GM21576 (cell line): ENCODE data around the gene TTC39C.

Experiments
- ATAC-seq: cut with Tn5 transposase; IDR thresholded peaks from one replicate; pipeline ENCODE4 v1.9.1; 2021; ENCODE audit warnings: mild to moderate bottlenecking, moderate library complexity; ENCODE audit not compliant: unreplicated experiment

Gene TTC39C

GRCh38 chr18:23990474-23991410 is 23.8 kb upstream of the TTC39C start:
- ATAC-seq = no peak

- ATAC-seq = no peak
These were observed 22.2 kb upstream of the TTC39C start for GRCh38 chr18:23992089-23992940.

- no peak for ATAC-seq
These were observed 21.6 kb upstream of the TTC39C start for GRCh38 chr18:23992941-23993280.

GRCh38 chr18:23994361-23994902 is 20.1 kb upstream of the TTC39C start:
- ATAC-seq = no peak

- no peak for ATAC-seq
These were observed 19.4 kb upstream of the TTC39C start for GRCh38 chr18:23995180-23995579.

DNA sequence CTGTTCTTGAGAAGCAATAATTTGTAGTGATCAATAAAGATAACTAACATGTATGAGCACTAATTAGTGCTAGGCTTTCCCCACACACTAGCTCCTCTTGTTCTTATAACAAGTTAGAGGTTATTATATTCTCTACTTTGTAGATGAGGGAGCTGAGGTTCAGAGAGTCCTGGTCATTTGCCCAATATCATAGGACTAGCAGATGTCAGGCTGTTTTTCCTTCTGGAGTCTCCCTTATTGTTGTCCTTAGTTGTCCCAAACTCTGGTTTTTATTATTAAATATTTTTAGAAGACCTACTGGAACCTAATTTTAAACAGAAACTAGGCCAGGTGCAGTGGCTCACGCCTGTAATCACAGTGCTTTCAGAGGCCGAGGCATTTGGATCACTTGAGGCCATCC is 16.5 kb upstream of the TTC39C start:
- ATAC-seq = no peak

GRCh38 chr18:23998820-23999219 is 15.7 kb upstream of the TTC39C start:
- no peak for ATAC-seq

- ATAC-seq = peak; percentile 39
These were observed 13.7 kb upstream of the TTC39C start for GRCh38 chr18:24000613-24001490.

DNA sequence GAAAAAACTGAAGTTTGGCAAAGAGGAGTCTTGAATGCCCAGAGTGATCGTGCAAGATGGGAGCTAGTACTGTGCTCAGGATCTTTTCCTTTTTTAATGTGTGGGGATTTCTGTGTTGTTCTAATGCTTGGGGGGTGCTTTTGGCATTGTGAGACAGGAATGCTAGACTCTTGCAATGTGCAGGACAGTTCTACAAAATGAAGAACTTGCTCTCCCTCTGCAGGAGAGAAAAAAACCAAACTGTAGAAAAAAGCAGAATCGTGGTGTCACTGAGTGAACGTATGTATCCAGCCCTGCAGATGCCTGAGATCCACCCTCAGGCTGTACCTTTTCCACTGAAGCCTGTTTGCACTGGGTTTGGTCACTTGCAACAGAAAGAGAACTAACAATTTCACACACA is 12.1 kb upstream of the TTC39C start:
- no peak for ATAC-seq

DNA sequence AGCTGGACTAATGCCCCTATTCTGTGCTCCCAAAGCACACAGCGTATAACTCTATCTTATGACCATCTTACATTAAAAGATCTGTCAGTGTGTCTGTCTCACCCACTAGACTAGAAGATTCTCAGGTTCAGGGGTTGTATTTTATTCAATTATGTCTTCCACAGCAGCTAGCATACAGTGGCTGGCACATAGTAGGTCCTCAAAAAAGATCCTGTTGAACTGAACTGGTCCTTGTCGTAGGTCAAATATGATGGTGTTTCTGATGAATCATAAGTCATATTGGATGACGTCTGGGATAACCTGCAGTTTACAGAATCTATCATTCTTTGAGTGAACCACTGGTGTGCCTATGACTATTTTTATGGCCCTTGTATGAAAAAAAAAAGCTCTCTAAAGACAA is 11.3 kb upstream of the TTC39C start:
- no peak for ATAC-seq

DNA sequence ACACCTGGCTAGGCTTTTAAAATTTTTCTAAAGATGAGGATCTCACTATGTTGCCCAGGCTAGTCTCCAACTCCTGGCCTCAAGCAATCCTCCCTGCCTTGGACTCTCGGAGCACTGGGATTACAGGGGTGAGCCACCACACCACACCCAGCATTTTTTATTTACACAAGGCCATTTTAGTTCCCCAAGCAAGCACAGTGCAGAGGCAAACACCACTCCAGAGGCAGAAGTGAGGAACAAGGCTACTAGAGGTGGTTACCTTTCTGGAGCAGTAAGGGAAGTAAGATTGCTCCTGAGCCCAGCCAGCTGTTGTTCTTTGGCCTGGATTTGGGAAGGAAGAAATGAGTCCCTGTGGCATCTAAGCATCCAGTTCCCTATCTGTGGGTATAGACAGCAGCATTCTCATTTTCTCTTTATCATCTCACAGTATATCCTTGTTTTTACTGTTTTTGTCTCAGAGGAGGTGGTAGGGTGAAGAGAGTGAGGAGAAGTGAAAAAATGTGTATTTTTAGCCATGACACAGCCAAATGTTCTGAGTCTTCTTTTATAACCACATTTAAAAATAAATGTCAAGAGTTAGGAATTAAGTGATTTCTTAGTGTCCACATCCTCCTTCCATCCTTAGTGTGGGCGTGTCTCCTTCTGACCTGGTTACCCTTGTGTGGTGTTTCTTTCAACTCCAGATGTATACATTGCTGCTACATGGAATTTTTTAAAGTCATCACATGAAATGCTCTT is 10.5 kb upstream of the TTC39C start:
- no peak for ATAC-seq

- ATAC-seq = no peak
These were observed 7.7 kb upstream of the TTC39C start for GRCh38 chr18:24006712-24007313.

DNA sequence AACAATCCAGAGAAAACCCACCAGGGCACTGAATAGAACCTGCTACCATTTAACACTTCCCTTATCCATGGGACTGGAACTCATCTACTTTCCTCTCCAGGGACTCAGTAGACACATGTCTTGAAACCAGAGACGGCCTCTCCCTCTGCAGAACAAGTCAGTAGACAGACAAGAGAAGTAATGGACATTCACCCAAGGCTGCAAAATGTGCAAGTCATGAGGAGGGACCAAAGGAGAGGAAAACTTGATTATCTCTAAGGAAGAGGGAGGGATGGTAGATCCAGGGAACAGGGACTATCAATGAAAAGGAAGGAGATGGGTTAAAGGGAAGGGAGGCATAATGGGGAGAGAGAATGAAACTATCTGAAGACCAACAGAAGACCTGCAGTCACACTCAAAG is 5.3 kb upstream of the TTC39C start:
- no peak for ATAC-seq

GRCh38 chr18:24009651-24010333 is 4.8 kb upstream of the TTC39C start:
- peak; percentile 58 for ATAC-seq

- ATAC-seq = no peak
These were observed 3.9 kb upstream of the TTC39C start for GRCh38 chr18:24010673-24011072.

DNA sequence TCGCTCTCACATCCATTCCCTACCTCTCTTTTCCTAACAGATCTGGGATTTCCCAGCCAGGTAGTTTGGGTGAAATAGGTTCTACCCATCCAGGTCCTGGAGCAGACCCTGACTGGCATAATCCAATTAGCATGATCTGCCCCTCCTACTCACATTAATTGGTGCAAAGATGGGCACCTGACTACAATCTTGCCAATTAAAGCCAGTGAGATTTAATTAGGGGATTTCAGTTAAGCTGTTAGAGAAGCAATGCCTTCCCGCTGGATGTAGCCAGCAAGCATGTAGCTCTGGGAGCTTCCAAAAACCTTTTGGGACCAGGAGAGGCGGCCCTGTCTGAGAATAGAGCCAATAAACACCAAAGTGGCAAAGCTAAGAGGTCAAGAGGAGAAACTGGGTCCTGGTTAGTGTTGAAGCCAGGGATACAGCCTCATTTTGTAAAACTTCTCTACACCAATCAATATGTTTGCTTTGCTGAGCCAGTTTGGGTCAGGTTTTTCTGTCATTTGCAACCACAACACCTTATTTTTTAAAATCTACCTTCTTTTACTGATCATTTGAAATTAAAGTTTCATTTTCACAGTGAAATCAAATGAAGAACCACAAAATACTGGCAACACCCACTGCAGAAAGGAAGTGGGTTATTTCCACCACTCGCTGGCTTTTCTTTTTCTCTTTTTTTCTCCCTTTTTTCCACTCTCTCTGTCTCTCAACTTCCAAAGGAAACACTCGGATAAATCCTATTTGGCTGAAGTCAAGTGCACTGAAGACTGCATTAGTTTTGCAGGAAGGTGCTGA is 3.2 kb upstream of the TTC39C start:
- ATAC-seq = no peak

DNA sequence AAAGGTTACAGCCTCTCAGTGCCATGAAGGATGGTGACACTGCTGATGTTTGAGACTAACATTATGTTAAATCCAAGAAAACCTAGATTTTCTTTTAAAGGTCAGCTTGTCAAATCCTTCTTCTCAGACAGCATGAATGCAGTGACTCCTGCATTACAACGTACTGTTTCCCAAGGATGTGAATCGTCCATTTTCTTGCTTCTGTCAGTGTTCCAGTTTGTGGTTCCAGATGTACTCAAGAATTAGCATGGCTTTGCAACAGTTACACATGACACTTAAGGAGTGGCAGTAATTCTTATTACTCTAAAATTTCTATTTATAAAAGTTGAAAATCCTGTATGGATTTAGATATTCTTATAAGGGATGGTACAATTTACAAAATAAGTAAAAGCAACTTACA is 1.5 kb upstream of the TTC39C start:
- no peak for ATAC-seq

DNA sequence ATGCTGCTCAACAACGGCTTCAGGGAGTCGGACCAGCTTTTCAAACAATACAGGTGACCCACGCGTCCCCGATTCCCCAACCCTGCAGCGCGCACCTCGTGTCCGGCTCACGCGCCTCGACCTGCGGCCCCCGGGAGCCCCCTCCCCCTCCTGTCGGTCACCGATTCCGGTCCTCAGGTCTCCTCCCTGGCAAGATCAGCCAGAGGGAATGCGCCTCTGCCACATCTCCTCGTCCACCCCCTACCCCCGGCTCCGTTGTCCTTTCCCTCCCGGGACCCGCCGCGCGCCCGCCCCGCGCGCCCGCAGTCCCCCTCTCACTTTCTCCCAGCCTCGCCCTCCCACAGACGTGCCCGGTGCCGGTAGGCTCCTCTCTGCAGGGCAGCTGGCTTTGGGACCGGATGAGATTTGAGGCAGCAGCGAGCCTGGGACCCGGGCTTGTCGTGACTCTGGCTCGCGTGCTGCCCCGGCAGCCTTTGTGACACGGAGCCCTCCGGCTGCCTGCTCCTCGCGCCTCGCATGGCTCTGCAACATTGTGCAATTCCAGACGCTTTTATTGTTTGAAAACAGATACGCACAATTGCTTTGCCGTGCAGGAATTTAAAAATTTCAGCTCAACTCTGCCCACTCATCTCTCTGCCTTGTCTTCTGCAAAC is 558 bp downstream of the TTC39C start:
- peak; percentile 0 for ATAC-seq
